Activated CD4-positive, alpha-beta T cell treated with anti-CD3 and anti-CD28 coated beads for 24 hours (primary cell): ENCODE measurements around the gene MCC.

Source experiments
- DNase-seq, 2 donors: peaks; one replicate each; pipeline ENCODE4 v3.0.0-alpha.2; 2020; ENCODE audit warnings: low read depth in 2 of 2

Gene MCC

DNA sequence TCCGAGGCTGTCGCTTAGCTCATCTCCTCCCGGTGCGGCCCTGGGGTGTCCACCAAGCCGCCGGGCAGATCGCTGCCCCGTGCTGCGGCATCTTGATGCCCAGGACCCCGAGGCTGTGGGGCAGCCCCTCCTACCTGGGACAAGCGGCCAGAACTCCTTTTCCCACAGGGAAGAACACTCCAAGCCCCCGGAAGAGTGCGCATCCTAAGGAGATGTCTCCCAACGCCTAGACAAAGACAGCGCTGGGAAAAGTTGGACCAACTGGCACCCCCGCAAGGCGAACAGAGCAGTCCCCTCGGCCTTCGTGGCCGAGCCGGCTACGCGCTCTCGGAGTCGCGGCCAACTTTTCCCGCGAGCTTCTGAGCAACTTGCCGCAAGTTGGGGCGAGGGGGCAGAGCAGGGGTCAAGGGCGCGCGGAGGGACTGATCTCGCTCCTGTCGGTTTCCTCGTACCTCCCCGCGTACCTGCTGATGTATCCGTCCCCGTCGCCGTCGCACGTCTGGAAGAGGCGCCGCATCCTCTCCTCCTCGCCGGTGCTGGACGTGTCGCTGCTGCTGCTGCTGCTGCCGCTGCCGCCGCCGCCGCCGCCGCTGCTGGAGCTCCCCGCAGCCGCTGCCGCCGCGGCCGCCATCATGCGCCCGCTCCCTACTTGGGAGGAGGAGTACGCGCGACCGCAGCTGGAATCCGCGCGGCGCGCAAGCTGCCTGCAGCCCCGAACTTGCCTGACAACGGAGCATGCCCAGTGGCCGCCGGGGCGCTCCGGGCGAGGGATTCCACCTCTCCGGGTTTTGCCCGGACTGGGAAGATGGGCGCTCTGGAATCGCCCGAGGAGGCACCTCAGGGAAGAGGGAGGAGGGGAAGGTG, at the start of gene MCC:
Gene MCC (minus strand): TSS at position 673 of the 864 bp plus-strand sequence.
- DNase-seq = peak in 1 of 2 donors; percentile 30

DNA sequence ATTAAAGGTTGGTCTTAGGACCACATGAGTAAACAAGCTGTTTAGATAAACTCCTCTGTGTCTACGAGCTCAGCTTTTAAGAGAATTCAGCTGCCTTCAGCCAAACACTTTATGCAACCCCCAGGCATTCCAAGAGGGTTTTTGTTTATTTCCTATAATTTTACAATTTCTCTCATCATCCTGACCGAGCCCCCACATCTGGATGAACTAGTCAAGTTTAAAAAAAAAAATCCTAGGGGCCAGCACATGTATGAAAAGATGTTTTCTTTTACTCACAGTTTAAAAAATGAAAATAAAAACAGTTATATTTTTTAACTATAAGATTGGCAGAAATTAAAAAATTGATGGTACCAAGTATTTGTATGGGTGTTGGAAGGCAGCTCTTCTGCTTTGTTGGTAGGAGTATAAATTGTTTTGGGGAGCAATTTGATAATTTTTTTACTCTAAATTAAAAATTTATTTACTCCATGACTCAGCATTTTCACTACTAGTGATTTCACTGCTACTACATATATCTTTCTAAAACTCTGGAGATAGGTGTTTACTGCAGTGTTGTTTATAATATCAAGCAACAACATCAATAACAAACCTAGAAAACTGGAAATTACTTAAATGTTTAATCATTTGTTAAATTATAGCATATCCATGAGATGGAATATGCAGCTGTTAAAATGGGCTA, 43.4 kb upstream of the MCC start:
- no peak for DNase-seq

- DNase-seq = no peak
Measured at GRCh38 chr5:113527746-113528145, 39.5 kb upstream of the MCC start.

DNA sequence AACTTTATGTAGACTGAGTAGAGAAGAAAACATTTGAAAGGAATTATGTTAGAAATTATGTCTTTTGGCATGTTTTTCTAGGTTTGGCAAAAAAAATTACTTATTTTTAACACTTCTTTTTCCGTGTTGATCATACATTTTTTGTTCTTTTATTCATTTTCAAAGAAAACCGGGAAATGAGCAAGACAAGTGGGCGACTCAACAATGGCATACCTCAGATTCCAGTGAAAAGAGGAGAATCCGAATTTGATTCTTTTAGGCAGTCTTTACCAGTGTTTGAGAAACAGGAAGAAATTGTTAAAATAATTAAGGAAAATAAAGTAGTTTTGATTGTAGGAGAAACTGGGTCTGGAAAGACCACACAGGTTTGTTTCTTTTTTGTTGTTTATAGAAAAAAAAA, 38.2 kb upstream of the MCC start:
- DNase-seq = no peak

GRCh38 chr5:113524927-113525326, 36.7 kb upstream of the MCC start:
- no peak for DNase-seq

- DNase-seq = no peak
Measured at GRCh38 chr5:113523168-113523567, 34.9 kb upstream of the MCC start.

- no peak for DNase-seq
Measured at GRCh38 chr5:113520899-113521298, 32.6 kb upstream of the MCC start.

DNA sequence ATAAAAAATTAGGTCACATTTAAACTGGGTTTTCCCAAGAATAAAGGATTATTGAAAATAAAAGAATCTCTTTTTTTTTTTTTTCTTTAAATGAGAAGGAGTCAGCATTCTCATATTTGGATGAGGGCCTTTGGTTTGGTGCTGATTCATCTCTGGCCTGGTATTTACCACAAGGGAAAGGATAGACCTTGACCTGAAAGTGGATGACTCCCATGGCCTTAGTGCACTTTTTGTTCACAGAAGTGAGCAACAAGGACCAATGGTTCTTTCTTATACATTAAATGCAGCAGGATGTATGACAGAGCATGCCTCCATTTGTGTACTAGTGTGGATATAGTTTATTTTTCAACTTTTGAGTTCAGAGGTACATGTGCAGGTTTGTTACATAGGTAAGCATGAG, 32.2 kb upstream of the MCC start:
- no peak for DNase-seq

DNA sequence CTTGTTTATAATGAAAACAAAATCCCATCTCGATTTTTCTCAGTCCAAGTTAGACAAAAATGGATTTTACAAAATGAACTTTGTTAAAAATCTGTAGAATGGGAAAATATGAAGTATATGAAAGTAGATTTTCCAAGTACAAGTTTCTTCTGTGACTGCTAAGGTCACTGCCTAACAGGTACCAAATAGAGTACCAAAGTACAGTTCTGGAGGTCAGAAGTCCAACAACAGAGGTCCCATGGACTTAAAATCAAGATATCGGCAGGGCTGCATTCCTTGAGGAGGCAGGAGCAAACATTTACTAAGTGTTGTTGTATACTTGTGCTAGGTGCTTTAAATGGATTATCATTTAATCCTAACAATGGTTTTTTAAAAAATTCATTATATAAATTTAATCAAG, 31.2 kb upstream of the MCC start:
- no peak for DNase-seq

GRCh38 chr5:113518884-113519283, 30.6 kb upstream of the MCC start:
- no peak for DNase-seq

DNA sequence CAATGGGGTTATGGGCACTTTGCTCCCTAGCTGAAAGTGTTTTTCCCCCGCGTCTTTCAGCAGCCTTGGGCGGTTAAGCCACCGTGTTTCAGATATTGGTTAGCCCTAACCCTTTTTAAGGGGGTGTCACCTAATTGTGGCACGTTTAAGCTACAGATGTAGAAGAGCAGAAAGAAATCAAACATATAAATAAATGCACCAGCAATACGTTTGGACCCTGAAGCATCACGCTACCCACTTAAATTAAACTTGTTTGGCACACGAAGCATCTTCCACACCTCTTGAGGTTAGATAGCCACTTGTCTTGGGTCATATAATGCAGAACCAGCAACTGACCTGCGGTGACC, 26.0 kb upstream of the MCC start:
- DNase-seq = no peak

- peak; percentile 80 to 82 for DNase-seq
Measured at GRCh38 chr5:113513384-113514288, 25.4 kb upstream of the MCC start, which contains the start of gene YTHDC2. YTHDC2 (plus strand) TSS chr5:113513694; CDS start chr5:113513896, 202 bp downstream.

DNA sequence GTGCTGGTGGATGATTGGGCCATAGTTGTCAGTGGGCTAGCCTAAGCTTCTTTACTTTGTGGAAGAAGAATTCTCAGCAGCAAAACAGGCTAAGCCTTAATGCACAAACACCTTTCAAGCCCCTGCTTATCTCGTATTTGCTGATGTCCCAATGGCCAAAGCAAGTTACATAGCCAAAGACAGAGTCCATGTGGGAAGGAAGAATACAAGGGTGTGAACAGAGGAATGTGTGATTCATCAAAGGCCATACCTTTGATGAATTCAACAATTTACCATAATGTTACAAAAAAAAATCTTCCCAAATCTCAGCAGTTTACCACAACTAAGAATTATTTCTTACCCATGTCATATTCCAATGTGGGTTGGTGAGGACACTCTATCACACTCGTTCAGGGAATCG, 24.1 kb upstream of the MCC start:
- no peak for DNase-seq

DNA sequence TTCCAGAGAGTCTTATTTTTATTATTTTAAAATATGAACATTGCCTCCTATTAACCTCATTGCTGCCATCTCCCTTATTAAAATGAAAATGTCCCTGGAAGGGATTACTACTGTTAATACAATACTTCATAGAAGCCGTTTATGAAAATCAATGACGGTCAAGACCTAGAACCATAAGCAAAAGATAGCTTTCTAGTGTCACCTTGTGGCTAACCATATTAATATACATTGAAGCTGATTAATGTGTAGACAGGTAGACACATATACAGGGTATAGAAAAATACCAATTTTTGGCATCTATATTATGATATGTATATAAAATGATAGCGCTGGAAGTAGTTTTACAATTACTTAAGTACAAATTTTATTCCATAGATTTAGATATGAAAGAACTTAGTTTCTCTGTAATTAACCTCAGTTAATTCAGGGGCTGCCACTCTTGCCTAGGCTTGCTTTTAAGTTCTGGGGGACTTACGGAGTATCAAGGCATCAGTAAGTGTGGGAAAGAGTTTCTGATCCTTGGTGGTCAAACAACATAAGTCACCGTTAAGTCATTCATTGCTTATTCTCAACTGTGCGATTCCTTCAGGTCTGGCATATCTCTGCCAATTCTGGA, 22.7 kb upstream of the MCC start:
- no peak for DNase-seq

- no peak for DNase-seq
Measured at GRCh38 chr5:113508756-113509155, 20.5 kb upstream of the MCC start.

- no peak for DNase-seq
Measured at GRCh38 chr5:113507601-113508000, 19.3 kb upstream of the MCC start.

DNA sequence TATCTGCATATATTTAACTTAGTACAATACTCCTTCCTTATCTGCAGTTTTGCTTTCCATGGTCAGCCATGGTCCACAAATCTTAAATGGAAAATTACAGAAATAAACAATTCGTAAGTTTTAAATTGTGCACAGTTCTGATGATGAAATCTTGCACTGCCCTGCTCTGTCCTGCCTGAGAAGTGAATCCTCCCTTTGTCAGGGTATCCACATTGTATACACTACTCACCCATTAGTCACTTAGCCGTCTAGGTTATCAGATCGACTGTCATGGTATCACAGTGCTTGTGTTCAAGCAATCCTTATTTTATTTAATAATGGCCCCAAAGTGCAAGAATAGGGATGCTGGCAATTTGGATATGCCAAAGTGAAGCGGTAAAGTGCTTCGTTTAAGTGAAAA, 16.9 kb upstream of the MCC start:
- no peak for DNase-seq

- DNase-seq = no peak
Measured at GRCh38 chr5:113503146-113503545, 14.9 kb upstream of the MCC start.

GRCh38 chr5:113502073-113502472, 13.8 kb upstream of the MCC start:
- no peak for DNase-seq

GRCh38 chr5:113495422-113495841, 7.2 kb upstream of the MCC start:
- DNase-seq = no peak

GRCh38 chr5:113493446-113493845, 5.2 kb upstream of the MCC start:
- DNase-seq = no peak

- DNase-seq = no peak
Measured at GRCh38 chr5:113491022-113491421, 2.8 kb upstream of the MCC start.
